Renal pelvis (tissue), 4 donors: Measurements from ENCODE around the gene GPHN. TPM values are rescaled to one million over a fixed set of nuclear protein-coding genes. Genes with fewer than 3 reads are reported as not detected.
A peak's percentile ranks its signal among the peaks of the same experiment; 100 is the strongest.
"Not testable (repeated sequence)": the region's sequence is repeated elsewhere in the genome, so short reads cannot be mapped to it uniquely, and the experiment has no call there.

Source experiments
- DNase-seq: peaks from one replicate; pipeline ENCODE4 v3.0.0-alpha.2; 2013
- polyA plus RNA-seq, 3 donors: library from polyadenylated mRNA; unstranded; fragments of 120-200 nt; gene quantifications; one replicate each; pipeline ENCODE4 v1.2.1, GENCODE V29; 2013; ENCODE audit not compliant: insufficient read length in 3 of 3

The GPHN gene
- polyA plus RNA-seq, 3 donors, result 70.3 to 83.7 (median 71.6) TPM

DNA sequence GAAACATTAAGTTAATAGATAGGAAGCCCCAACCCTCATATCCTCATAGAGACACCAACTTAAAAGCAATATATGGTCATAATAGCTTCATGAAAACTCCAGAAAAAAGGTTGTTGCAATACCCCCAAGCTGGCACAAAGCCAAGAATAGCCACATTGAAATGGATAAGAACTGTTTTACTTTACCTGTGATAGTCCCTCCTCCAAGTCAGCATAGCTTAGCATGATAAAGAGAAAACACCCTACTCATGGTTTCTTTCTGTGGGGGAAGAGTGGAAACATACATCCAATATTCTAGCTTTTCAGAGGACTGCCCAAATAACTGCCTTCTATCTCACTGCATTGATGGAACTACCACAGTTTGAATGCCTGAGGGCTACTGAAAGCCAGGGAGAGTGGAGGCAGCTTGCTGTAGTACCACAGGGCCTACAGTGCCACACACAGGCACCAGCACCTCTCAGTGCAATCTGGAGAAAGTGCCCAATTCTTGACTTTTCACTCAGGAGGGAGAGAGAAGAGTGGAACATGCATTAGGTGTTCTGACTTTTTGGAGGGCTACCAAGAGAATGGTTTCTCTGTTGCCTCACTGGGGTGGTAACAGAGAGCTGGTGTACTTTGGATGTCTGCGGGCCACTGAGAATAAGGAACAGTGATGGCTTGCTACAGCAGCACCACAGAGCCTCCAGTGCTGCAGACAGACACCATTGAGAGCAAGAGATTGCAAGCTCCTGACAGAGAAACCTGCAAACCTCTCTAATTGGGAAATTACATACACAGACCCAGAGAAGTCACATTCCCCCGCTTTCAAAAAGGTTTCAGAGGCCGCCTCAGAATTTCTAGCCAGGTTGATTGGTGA lies 524.2 kb downstream of the GPHN start:
- DNase-seq, result no peak

DNA sequence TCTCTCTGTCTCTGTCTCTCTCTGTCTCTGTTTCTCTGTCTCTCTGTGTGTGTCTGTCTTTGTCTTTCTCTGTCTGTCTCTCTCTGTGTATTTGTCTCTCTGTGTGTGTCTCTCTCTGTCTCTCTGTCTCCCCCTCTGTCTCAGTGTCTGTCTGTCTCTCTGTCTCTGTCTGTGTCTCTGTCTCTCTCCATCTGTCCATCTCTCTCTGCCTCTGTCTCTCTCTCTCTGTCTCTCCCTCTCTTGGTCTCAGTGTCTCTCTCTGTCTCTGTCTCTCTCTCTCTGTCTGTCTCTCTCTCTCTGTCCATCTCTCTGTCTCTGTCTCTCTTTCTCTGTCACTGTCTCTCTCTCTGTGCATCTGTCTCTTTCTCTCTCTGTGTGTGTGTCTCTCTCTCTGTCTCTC lies 537.5 kb downstream of the GPHN start:
- DNase-seq, result no peak

DNA sequence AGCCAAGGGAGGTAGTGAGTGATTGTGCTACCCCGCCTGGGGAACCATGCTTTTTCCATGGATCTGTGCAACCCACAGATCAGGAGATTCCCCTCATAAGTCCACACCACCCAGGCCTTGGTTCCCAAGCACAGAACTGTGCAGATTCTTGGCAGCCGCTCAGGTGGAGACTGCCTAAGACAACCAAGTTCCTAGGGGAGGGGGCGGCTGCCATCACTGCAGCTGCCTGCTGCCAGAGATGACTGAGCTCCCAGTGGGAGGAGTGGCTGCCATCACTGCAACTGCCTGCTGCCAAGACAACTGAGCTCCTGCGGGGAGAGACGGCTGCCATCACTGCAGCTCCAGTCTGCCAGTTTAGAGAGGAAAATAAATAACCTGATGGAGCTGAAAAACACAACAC lies 542.9 kb downstream of the GPHN start:
- no peak for DNase-seq

DNA sequence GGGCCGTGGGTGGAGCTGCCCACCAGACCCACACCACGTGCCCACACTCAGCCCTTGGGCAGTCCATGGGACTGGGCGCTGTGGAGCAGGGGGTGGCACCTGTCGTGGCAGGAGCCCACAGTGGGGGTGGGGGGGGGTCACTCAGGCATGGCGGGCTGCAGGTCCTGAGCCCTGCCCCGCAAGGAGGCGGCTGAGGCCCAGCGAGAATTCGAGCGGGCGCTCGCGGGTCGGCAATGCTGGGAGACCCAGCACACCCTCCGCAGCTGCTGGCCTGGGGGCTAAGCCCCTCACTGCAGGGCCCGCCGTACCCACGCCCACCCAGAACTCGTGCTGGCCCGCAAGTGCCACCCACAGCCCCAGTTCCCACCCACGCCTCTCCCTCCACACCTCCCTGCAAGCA lies 548.7 kb downstream of the GPHN start:
- DNase-seq, result no peak

- no peak for DNase-seq
Observed at GRCh38 chr14:67059596-67059995, 551.6 kb downstream of the GPHN start.

DNA sequence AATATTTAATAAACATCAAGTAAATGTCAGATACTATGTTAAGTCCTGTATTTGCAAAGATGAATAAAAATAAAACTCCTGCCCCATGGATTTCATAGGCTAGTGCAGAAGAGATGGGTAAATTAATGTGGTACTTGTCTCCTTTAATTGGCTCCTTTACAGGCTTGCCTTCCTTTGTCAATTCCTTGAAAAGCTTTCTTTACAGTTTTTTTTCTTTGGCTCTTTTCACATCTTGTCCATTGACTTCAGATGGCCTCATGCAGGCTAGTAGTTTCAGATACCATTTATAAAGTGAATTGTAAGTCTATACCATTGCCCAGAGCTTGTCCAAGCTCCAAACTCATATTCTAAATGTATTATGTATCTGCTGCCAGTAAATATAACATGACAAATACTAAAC lies 552.6 kb downstream of the GPHN start:
- no peak for DNase-seq

DNA sequence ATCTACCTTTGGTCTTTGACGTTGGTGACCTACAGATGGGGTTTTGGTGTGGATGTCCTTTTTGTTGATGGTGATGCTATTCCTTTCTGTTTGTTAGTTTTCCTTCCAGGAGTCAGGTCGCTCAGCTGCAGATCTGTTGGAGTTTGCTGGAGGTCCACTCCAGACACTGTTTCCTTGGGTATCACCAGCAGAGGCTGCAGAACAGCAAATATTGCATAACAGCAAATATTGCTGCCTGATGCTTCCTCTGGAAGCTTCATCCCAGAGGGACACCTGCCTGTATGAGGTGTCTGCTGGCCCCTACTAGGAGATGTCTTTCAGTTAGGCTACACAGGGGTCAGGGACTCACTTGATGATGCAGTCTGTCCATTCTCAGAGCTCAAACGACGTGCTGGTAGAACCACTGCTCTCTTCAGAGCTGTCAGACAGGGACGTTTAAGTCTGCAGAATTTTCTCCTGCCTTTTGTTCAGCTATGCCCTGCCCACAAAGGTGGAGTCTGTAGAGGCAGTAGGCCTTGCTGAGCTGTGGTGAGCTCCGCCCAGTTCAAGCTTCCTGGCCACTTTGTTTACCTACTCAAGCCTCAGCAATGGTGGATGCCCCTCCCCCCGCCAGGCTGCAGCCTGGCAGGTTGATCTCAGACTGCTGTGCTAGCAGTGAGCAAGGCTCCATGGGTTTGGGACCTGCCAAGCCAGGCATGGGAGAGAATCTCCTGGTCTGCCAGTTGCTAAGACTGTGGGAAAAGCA lies 559.3 kb downstream of the GPHN start:
- DNase-seq, result not testable (repeated sequence)

DNA sequence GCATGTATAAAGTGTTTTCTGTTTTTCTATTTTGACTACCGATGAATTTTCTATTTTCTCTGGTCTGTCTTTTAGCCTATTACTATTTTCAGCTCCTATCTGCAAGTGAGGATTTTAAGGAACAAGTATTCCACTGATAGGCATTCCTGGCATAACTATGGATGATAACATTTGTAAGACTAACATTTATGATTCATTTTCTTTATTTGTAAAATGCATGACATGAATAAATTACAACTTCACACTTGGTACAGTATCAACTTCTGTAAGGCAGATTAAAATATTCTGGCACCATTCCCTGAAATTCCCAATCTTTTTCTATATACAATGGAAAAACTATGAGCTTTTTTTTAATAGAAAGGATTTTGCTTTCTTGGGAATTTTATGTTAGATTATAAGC lies 560.3 kb downstream of the GPHN start:
- no peak for DNase-seq

GRCh38 chr14:67071506-67071905 lies 563.6 kb downstream of the GPHN start:
- DNase-seq, result no peak

GRCh38 chr14:67077921-67078320 lies 570.0 kb downstream of the GPHN start:
- no peak for DNase-seq

DNA sequence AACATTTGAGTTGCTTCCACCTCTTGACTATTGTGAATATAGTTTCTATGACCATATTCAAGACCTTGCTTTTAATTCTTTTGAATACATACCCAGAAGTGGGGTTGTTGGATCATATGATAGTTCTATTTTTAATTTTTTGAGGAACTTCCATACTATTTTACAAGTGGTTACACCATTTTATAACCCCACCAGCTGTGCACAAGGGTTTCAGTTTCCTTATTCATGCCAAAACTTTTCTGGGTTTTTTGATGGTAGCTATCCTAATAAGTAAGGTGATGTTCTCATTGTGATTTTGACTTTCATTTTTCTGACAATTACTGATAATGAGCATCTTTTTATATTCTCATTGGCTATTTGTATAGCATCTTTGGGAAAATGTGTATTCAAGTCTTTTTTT lies 571.9 kb downstream of the GPHN start:
- no peak for DNase-seq

DNA sequence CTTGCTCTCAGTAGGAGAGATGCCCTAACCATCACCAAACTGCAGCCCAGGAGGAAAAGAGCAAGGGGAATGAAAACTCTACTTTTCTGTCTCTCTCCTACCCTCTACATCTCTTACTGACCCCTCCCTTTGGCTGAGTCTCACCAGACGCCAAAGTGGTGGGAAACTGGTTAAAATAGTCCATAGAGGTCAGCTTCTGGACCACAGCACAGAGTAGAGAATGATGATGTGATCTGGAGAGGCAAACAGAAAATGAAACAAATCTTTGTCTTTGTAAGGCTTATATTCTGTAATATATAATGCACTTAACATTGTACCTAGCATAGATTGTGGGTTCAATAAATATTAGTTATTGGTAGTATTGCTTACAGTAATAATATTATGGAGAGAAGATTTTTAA lies 600.3 kb downstream of the GPHN start:
- DNase-seq, result no peak

DNA sequence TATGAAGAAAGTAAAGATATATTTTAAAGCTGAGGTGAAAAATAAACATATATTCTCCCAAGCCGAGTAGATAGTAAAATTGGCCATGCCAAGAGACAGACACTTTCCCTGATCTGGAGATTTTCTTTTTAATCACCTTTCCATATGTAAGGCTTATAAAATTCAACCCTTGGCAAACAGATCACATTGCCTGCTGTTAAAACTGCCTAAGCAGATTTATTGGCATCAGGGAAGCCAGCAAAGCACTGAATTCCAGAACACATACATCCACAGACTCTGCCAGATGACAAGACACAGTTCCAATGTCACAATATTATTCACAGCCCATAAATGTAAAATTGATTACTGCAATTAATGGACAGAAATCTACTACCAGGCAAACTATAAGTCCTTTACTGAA lies 603.1 kb downstream of the GPHN start:
- peak; percentile 42 for DNase-seq

DNA sequence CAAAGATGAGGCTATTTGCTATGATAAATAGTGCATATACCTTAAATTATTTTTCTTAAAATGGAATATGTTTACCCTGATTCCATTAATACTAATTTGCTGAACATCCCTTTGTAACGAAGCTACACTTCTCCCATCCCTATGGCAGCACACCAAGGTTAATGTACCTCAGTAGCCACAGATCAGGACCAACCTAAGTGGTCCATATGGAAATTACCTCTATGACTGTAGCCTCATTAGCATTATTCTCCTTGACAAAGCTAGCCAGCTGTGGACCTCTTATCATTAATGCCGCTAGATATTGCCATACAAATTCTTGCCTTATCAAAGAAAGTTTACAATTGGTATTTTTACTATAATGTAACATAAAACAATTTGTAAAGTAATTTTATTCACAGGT lies 604.4 kb downstream of the GPHN start:
- no peak for DNase-seq

DNA sequence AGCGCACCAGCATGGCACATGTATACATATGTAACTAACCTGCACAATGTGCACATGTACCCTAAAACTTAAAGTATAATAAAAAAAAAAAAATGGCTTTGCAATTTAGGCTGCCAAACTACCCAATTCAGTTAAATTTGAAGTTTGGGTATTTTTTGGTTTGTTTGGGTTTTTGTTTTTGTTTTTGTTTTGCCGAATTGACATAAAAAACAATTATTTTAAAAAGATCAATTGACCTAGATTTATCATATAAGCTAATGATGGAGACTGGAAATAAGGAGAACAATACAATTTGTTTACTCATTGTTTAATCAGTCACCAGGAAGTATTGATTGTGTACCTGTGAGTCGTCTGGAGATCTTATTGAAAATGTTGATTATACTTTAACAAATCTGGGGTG lies 619.2 kb downstream of the GPHN start:
- DNase-seq, result no peak

DNA sequence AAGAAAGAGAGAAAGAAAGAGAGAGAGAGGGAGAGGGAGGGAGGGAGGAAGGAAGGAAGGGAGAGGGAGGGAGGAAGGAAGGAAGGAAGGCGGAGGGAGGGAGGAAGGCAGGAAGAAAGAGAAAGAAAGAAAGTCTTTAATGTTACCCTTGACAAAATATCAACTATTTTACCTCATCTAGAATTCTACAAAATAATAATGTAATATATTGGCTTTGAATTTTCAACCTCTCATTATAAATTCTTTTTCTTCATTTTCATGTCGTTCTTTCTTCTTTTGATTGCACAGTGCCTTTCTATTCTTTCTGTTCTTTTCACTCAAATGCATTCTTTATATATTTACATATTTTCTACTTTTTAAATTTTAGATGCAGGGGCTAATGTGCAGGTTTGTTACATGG lies 621.8 kb downstream of the GPHN start:
- DNase-seq, result no peak

DNA sequence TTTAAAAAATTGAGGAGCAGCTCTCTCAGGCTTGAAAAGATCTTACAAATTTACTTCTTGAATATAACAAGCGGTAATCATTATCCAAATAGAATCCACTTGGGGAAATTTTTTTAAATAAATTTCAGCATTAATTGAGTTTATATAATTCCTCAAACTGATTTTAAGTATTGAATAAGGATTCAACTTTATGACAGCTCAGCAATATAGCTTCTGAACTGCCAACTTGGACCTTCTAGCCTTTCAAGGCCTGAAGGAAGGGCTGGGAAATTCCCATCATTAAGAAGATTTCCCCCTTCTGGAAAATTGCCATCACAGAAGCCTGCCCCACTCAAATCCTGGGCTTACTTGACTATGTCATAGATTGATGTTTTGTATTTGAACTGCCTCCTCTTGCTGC lies 623.7 kb downstream of the GPHN start:
- DNase-seq, result no peak

GRCh38 chr14:67133144-67133543 lies 625.2 kb downstream of the GPHN start:
- no peak for DNase-seq

DNA sequence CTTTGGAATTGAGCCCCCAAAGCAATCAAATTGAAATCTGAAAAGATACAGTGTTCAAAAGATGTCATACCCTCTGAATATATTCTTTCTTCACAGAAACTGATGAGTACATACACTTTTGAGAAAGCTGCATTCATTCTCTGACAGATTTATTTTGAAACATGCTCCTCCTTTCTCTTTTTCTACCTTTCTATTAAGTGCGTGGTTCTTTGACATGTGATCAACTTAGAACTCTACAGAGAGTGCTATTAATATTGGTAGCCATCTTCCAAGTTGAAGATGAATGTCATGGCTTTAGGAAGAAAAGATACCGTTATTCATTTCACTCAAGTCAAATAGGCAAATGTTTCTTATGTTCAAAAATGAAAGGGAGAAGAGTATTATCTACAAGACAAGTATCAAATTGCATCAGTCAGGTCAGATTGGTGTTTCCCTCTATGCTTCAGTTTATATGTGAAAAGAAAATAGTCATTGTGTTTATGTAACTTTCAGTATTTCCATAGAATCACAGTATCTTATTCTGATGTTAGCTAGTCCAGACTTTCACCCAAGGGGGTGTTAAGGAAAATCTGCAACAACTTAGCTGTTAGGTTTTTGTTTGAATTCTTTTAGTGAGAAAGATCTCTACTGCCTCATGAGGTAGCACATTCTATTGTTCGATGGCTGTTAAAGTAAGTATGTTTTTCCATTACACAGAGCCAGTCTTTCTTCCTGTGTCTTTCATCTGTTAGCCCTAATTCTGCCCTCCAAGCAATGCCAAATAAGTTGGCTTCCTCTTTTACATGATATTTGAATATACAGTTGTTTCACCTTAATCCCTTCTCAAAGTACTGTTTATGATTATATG lies 625.9 kb downstream of the GPHN start:
- DNase-seq, result no peak

GRCh38 chr14:67137744-67138371 lies 629.9 kb downstream of the GPHN start:
- DNase-seq, result no peak

DNA sequence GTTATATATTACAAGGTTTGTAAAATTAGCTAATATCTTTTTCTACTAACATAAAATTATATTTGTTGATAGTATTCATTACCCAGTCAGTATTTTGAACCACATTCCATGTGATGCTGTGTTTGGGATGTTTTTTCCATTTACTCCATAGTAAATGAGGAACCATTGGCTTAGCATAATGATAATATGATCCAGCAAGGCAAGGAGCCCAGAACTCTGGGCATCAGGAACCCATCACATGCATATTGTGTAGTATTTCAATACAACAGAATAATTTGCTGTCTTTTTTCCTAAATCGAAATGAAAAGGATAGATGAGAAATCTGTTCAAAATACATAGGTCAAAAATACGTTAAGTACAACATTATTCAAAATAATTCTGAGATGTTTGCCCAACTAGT lies 632.6 kb downstream of the GPHN start:
- DNase-seq, result no peak
